ENCODE results near the gene FAM89B. TPM values are rescaled to one million over a fixed set of nuclear protein-coding genes. Genes with fewer than 3 reads are reported as not detected.
A peak's percentile ranks its signal among the peaks of the same experiment; 100 is the strongest.

The FAM89B gene
- total RNA-seq, 4 donors from 2014 or later = 40.8 to 55.3 (median 44.6) TPM

DNA sequence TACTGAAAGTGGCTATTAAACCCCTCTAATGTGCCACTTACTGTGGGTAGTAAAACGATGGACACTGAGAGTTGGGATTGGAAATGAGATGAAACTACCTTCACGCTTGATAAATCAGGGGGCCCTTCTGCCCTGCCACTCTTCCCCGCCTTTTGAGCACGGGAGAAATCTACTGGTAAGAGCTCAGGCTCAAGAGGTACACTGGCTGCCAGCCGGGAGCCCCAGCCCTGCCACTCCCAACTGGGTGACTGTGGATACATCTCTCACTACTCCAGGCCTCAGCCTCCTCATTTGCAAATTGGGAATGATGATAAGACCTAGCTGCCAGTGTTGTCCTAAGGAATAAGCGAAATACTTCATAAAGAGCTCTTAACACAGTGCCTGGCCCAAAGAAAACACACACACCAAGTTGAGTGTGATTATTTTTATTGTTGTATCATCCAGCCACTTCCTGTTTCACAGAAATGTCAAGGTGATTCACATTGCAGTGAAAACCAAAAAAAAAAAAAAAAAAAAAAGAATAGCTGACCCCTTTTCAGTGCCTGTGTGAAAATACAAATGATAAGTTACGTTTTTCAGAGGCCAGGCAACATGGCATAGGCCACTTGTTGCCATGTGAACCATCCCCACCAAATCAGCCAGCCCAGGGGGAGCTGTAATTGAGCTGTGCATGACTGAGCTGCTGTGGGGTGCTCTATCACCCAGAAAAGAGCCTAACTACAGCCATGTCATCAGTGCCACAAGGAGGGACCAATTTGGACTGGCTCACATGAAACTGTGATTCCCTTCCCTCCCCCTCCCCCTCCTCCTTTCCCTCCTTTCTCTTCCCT is 6.5 kb upstream of the FAM89B start:
- WGBS, 2 donors = 76% methylated on average over 6 to 7 of the region's 7 CpGs
- Histone ChIP-seq H3K4me3 (no peak overlapping the region), H3K4me1 (peaks cover 0 to 50% (median 26%) of the 10 kb centered on the region in 4 donors), H3K36me3 (peaks cover 0 to 5% (median 0%) of the 10 kb centered on the region in 3 donors), H3K27ac (peak overlapping the region in 3 of 4 donors; percentile 30 to 45 (median 32)), H3K9me3 (no peaks in the 10 kb centered on the region), H3K27me3 (no peaks in the 10 kb centered on the region)
- no peak for DNase-seq (ENCODE audit: low spot score in 2 of 2)
- TF ChIP-seq, protein P1, sequence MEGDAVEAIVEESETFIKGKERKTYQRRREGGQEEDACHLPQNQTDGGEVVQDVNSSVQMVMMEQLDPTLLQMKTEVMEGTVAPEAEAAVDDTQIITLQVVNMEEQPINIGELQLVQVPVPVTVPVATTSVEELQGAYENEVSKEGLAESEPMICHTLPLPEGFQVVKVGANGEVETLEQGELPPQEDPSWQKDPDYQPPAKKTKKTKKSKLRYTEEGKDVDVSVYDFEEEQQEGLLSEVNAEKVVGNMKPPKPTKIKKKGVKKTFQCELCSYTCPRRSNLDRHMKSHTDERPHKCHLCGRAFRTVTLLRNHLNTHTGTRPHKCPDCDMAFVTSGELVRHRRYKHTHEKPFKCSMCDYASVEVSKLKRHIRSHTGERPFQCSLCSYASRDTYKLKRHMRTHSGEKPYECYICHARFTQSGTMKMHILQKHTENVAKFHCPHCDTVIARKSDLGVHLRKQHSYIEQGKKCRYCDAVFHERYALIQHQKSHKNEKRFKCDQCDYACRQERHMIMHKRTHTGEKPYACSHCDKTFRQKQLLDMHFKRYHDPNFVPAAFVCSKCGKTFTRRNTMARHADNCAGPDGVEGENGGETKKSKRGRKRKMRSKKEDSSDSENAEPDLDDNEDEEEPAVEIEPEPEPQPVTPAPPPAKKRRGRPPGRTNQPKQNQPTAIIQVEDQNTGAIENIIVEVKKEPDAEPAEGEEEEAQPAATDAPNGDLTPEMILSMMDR (IDR thresholded peaks at IDR 0.05) = no peak
- TF ChIP-seq EP300 (IDR thresholded peaks at IDR 0.05) (no peak), POLR2A (IDR thresholded peaks at IDR 0.05) (no peak)

DNA sequence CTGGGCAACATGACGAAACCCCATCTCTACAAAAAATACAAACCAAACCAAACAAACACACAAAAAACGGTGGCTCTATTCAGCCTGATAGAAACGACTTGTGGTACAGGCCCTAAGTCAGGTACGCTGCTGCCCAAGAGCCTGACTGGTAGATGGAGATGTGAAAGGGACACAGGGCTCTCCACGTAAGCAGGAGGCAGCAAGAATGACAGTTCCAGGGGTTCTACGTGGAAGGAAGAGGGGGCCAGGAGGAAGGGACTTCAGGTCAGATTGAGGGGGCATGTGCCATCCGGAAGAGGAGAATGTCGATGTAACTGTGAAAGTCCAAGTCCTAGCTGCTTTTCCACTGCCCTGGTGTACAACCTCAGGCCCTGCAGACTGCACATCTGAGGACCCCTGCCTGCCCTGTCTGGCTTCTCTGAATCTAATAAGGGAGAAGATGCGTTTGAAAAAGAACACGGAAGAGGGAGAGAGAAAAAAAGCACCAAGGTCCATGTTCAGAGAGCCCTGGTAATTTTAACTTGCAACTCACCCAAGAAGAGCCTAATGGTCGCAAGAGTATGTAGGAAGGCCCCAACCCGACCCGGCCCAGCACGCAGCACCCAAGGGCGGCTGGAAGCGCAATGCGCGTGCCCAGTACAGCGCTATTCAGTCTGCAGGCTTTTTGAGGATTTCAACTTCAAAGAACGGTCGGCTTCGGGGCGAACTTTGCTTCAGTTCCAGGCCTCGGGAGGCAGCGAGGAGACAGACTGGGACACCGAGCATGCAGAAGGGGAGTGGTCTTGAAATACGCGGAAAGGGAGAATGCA is 3.0 kb upstream of the FAM89B start:
- Histone ChIP-seq H3K27me3 (no peaks in the 10 kb centered on the region), H3K27ac (peak overlapping the region; percentile 86 to 95 (median 94)), H3K4me1 (peaks cover 0 to 71% (median 49%) of the 10 kb centered on the region in 4 donors), H3K4me3 (peak overlapping the region; percentile 61 to 88 (median 71)), H3K9me3 (no peaks in the 10 kb centered on the region), H3K36me3 (peaks cover 0 to 5% (median 0%) of the 10 kb centered on the region in 3 donors)
- WGBS, 2 donors = 7% methylated on average over 28 of the region's 28 CpGs
- DNase-seq (ENCODE audit: low spot score in 2 of 2) = no peak
- no peak for TF ChIP-seq POLR2A (IDR thresholded peaks at IDR 0.05)
- TF ChIP-seq, protein P1 (IDR thresholded peaks at IDR 0.05) = no peak
- no peak for TF ChIP-seq EP300 (IDR thresholded peaks at IDR 0.05)

DNA sequence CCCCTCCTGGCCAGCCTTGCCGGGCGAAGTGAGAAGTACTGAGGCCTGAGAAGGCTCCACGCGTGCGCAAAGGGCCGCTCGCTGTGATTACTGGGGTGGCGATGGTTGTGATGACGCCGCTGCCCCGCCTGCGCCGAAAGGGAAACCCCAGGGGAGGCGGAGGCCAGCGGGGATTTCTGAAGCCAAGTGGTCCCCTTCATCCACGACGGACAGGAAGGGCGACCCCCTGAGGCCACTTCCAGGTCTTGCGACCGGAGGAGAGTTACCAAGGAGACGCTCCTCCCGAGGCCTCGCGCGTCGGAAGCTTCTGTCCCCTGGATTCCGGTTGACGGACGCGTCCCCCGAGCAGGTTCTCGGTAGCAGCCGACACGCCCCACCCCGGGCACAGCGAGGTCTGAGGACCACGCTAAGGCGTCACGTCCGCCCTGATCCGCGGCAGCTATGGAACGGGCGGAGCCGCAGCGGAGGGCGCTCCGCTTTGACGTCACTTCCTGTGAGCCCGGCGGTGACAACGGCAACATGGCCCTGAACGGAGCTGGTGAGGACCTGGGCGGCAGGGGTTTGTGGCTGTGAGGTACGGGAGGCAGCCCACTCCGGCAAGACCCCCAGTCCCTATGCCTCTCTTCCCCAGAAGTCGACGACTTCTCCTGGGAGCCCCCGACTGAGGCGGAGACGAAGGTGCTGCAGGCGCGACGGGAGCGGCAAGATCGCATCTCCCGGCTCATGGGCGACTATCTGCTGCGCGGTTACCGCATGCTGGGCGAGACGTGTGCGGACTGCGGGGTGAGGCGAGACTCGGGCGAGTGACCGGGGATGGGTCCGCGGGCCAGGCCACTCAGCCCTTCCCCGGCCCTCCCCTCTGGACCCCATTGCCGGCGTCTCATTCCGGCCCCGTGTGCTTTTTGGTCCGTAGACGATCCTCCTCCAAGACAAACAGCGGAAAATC is 2.1 kb upstream of the FAM89B start, which contains the start of gene ZNRD2:
ZNRD2 (plus strand) TSS at position 505 of the 946 bp plus-strand sequence; CDS start at position 520, 15 bp downstream.
- peaks cover 0 to 80% (median 53%) of the 10 kb centered on the region in 4 donors for H3K4me1 ChIP-seq

DNA sequence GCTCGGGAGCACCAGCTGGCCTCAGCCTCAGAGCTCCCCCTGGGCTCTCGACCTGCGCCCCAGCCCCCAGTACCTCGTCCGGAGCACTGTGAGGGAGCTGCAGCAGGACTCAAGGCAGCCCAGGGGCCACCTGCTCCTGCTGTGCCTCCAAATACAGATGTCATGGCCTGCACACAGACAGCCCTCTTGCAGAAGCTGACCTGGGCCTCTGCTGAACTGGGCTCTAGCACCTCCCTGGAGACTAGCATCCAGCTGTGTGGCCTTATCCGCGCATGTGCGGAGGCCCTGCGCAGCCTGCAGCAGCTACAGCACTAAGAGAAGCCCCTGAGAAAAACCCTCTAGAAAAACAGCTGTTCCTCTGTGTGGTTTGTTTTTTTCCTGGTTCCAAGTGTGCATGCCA is 918 bp upstream of the FAM89B start:
- peaks cover 0 to 80% (median 57%) of the 10 kb centered on the region in 4 donors for H3K4me1 ChIP-seq
- 53% methylated on average over 6 to 9 of the region's 9 CpGs for WGBS, 2 donors
- peak overlapping the region; percentile 61 to 88 (median 71) for H3K4me3 ChIP-seq
- H3K36me3 ChIP-seq = peaks cover 0 to 5% (median 0%) of the 10 kb centered on the region in 3 donors
- no peaks in the 10 kb centered on the region for H3K27me3 ChIP-seq
- TF ChIP-seq POLR2A (IDR thresholded peaks at IDR 0.05) (no peak), EP300 (IDR thresholded peaks at IDR 0.05) (no peak)
- TF ChIP-seq, protein P1 (IDR thresholded peaks at IDR 0.05) = no peak
- peak overlapping the region; percentile 86 to 95 (median 91) for H3K27ac ChIP-seq
- DNase-seq (ENCODE audit: low spot score in 2 of 2) = no peak
- no peaks in the 10 kb centered on the region for H3K9me3 ChIP-seq

More for the DNA sequence above, 2.1 kb upstream of the FAM89B start, which contains the start of gene ZNRD2:
- peak within 1 kb of the TSS; percentile 61 to 88 (median 71) for H3K4me3 ChIP-seq
- peaks cover 0 to 5% (median 0%) of the 10 kb centered on the region in 3 donors for H3K36me3 ChIP-seq
- H3K27ac ChIP-seq = peak within 1 kb of the TSS; percentile 86 to 95 (median 94)
- H3K27me3 ChIP-seq = no peaks in the 10 kb centered on the region
- TF ChIP-seq, protein P1 (IDR thresholded peaks at IDR 0.05) = peak; percentile 31 to 81 (median 44)
- TF ChIP-seq EP300 (IDR thresholded peaks at IDR 0.05) (peak; percentile 97), POLR2A (IDR thresholded peaks at IDR 0.05) (peak; percentile 54 to 75)
- DNase-seq (ENCODE audit: low spot score in 2 of 2) = peak; percentile 91 to 94
- WGBS, 2 donors = 0 to 1% methylated on average over 53 to 57 of the region's 89 CpGs
- H3K9me3 ChIP-seq = no peaks in the 10 kb centered on the region

All from tibial nerve (tissue), 4 donors.